GM21423 (cell line): Measurements from ENCODE around the gene EDEM1.
A peak's percentile ranks its signal among the peaks of the same experiment; 100 is the strongest.

Experiments
- ATAC-seq: cut with Tn5 transposase; IDR thresholded peaks from one replicate; pipeline ENCODE4 v1.9.1; 2021; ENCODE audit warnings: mild to moderate bottlenecking, moderate library complexity; ENCODE audit not compliant: unreplicated experiment

EDEM1 gene

DNA sequence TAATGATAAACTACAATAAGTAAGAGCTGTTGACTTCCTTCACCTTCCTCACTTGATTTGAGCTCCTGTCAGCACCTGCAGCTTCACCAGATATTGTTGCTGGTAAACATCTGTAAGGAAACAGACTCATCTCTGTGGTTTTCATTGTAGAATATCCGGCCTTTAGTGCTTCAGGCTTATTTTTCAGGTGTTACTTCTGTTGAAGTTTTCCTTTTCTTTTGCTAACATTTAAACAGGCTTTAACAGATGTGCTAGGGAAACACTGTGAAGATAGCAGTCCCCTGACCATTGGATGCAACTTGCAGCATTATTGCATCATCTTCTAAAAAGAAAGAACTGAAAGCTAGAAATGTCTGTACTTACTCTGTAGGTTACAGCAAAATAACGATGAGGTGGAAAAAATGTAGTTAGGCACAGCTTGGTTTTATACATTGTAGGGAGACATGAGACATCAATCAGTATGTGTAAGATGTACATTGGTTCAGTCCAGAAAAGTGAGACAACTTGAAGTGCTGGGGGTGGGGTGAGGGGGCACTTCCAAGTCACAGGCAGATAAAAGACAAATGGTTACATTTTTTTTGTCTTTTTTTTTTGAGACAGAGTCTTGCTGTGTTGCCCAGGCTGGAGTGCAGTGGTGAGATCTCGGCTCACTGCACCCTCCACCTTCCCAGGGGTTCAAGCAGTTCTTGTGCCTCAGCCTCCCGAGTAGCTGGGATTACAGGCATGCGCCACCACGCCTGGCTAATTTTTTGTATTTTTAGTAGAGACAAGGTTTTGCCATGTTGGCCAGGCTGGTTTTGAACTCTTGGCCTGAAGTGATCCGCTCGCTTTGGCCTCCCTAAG, 10.2 kb downstream of the EDEM1 start:
- peak; percentile 59 for ATAC-seq

DNA sequence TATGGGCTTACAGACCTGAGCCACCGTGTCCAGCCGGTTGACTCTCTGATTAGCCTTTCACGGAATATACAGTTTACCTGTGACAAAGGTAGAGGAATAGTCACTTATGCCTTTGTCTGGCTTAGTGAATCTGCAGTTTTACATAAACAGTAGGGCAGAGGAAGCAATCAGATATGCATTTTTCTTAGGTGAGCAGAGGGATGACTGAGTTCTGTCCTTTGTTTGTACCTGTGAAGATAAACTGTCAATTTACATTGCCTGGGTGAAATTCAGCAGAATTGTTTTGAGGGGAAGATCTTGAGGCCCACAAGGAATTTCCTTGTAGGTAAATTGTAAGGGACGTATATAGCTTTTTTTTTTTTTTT, 10.8 kb downstream of the EDEM1 start:
- ATAC-seq: no peak

DNA sequence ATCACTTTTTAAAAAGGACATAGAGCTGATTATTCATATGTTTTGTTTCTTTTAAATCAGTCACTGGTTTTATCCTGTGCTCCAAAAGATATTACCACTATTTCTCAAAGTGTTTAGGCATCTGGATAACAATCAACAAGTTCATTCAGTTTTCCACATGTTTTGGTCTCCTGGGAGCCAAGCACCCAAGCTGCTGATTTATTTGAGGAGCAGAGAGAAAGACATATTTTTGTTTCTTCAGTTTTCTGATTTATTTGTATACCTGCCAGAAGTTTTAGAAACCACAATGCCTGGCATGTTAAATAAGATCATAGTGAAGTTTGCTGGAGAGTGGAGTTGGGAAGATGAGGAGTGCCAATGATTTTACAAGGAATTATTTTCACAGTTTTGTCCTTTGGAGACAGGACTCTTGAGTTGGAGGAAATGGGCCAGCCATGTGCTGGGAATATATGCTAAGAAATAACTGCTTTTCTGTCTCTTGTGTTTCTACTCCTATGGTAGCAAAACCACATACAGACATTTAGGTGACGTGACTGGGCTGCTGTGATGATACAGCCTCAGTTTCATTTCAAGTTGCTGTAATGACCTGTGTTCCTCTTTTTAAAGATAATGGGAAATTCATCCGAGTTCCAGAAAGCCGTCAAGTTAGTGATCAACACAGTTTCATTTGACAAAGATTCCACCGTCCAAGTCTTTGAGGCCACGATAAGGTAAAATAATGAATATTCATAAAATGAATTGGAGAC, 11.7 kb downstream of the EDEM1 start:
- peak; percentile 36 for ATAC-seq

DNA sequence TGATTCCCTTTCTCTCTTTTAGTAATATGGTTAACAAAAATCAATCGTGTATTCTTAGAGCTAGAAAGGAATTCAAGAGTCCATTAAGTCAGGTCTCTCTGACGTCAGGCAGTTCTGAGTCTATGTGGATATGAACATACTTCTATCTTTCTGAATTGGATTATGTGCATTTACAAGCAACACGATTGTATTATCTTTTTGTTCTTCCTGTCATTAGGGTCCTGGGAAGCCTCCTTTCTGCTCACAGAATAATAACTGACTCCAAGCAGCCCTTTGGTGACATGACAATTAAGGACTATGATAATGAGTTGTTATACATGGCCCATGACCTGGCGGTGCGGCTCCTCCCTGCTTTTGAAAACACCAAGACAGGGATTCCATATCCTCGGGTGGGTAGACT, 14.0 kb downstream of the EDEM1 start:
- ATAC-seq: no peak

DNA sequence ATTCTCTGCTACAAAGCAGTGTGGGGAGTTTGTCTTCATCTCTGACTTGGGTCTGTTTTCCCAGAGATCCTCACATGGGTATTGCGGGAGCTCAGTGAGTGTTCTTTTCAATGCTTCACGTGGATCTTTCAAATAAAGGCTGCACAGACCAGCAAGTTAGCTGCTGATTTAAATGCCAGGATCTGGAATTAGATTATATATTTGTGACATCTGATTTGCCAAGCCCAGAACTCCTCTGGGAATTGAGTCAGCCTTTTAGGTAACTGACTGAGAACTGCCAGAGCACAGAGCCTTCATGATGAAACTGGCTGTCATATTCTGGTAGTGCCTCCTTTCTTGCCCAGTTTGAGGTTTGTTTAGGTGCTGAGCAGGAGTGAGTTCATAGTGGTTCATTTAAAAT, 14.7 kb downstream of the EDEM1 start:
- ATAC-seq: no peak

DNA sequence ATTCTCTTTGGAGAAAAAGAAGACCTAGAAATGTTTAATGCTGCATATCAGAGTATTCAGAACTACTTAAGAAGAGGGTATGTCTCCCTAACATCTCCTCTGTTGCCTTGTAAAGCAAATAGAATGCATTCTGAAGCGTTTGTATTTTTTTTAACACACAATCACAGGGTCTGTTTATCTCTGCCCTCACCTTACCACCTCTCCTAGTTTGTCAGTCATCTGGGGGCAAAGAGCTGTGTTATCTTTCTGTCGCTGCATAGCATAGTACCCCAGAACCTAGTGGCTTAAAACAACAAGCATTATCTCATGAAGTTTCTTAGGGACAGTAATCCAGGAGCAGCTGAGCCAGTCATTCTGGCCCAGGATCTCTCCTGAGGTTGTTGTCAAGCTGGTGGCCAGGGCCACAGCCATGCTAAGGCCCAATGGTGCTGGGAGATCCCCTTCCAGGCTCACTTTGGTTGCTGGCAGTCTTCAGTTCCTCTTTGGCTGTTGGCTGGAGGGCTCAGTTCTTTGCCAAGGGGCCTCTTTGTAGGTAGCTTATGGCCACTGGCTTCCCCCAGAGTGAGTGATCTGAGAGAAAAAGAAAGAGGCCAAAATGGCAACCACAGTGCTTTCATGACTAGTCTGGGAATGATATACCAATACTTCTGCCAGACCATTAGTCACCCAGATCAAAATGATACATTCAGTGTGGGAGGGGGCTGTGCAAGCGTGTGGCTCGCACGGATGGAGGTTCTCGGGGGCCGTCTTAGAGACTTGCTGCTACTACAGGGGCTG, 17.8 kb downstream of the EDEM1 start:
- ATAC-seq: peak; percentile 99

DNA sequence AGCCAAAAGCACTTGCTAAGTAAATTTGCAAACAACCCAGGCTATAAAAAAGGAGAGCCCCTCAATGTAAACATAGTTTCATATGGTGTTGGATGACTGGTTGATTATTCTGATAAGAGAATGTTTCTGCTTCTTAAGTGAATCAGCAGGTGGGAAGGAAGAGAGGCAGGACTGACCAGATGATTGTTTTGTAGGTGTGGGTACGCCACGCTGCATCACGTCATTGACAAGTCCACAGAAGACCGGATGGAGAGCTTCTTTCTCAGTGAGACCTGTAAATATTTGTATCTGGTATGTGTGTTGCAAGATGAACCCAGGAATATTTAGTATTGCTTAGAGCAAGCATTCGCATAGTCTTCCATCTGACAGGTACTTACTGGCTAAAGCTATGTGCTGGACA, 23.4 kb downstream of the EDEM1 start:
- ATAC-seq: no peak

DNA sequence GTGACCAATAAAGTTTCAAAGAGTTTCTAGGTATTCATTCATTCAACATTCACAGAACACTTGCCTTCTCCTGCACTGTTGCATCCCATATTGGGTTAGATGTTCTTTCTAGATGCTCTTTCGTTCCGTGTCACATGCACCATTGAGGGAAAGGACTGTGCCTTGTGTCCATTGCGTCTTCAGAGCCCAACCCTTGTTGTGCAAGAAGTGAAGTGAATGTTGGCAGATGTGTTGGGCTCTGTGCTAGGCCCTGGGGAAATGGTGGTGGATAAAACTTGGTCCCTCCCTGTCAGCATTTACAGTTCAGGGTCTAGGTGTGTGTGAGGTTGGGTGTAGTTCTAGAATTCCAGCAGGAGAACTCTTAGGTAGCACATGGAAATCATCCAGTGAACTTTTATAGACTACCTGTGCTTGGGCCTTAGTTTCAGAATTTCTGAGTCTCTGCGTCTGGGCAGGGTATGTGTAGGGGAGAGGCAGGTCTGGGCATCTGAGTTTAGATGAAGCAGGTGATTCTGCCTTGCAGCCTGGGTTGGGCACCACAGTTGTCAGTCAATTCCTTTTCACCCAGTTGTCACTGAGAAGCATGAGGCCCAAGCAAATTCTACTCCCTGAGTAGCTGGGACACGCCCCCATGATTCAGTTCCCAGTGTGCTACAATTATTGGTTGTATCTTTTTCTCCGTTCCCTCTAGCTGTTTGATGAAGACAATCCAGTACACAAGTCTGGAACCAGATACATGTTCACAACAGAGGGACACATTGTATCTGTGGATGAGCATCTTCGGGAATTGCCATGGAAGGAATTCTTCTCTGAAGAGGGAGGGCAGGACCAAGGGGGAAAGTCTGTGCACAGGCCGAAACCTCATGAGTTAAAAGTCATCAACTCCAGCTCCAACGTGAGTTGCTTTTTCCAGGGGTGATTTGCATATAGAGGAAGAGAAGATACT, 25.4 kb downstream of the EDEM1 start:
- ATAC-seq: no peak

DNA sequence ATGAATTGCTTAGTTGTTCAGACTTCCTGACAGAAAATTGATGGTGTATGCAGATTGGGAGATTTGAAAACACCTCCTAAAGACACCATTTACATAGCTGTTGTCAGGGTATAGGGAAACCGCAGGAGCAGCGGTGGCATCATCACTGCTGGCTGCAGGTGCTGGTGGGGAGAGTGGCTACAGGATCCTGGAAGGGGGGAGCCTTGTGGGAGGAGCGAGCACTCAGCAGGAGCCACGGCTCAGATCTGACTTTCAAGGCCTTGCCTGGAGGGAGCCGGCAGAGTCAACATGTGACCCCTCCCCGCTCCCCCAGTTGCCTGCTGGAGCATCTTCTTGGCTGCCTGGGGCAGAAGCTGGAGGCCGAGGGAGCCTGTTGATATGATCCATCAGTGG, 26.1 kb downstream of the EDEM1 start:
- ATAC-seq: no peak

DNA sequence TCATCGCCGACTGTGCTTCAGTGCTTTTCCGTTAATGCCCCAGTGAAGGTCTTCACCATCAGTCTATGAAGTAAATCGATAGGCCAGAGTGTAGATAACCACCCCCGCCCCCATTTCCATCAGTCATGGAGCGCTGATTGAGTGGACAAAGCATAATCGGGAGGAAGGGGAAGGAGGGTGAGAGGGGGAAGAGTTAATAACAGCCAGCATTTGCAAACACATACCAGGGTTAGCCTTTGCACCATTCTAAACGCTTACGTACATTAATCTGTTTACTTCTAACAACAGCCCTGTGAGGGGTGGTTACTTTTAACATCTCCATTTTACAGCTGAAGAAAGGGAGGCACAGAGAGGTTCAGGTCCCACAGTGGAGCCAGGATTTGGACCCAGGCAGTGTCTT, 26.8 kb downstream of the EDEM1 start:
- no peak for ATAC-seq

DNA sequence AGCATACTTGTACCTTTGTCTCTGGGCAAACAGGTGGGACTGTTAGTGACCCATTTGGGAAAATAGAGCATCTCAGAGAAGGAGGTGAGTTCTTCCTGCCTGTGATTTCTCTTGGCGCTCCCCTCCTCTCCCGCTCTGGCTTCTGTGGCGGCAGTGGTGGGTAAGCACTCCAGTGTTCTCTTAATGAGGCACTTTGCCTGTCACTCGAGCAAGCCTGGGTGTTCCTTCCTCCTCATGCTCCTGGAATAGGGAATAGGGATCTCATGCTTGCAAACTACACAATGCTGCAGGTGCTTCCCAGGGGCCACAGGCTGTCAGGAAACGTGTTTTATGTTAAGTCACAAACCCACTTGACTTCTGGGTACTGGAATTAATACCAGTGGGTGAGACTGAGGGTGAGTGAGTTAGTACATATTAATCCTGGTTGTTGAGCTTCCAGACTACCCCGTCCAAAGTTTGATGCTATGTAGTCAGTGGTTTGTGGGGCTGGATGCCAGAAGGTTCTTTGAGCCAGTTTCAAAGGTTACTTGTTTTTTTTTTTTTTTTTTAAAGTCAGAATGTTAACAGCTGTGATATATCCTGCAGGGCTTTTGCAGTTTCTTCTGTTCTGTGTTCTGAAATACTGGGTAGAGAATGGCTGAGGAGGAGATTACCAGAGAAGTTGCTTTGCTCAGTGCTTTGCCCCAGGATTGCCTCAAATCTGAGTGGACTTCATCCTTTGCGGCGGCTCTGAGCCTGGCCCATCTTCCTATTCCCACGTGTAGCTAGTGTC, 30.5 kb downstream of the EDEM1 start:
- no peak for ATAC-seq

DNA sequence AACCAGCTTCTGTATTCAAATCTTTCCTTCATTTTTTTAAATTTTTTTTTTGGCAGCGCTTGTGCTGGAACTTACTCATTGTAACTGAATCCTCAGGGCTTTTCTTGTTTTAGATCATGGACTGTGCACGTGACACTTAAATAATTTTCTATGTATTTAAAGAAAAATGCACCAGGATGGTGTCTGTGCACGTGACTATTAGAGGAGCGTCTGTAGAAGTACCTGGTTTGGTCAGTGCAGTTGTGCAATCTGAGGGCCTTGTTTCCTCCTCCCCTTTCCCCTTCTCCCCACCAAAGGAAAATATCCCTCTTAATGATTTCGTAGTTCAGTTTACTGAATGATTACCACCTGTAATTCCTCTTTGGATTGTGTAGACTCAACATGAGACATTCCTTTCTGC, 31.3 kb downstream of the EDEM1 start:
- ATAC-seq: no peak

DNA sequence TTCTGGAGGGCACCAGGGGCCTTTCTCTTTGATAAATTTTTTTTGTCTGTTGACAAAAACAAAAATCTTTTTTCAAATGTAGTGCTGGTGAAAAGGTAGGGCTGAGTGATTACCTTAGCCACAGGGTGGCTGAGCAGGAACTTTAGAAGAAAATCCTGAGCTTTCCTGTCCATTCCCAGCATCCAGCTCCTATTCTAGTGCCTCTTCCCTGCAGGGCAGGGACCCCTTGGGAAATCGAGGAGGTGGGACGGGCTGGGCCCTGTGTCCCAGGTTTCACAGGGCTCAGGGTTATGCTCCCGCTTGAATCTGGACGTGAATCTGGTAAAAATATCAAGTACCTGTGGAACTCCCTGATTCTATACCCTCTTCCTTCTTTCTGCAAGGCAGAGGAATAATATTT, 31.7 kb downstream of the EDEM1 start:
- ATAC-seq: no peak

DNA sequence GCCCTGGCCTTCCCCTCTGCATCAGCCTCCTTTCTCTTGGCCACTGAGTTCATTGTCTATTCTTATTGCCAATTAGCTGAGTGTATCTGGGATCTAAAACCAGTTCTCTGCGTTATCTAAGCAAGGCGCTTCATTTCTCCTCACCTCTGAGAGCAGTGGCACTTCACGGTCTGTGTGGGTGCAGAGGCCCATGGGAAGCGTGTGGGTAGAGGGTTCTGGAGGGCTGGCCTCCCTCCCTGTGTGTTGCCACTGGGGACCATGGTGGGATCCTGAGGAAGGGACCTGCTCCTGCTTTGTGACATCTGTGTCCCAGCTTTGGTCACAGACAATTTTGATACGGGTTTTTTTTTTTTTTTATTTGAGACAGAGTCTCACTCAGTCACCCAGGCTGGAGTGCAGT, 32.7 kb downstream of the EDEM1 start:
- no peak for ATAC-seq

DNA sequence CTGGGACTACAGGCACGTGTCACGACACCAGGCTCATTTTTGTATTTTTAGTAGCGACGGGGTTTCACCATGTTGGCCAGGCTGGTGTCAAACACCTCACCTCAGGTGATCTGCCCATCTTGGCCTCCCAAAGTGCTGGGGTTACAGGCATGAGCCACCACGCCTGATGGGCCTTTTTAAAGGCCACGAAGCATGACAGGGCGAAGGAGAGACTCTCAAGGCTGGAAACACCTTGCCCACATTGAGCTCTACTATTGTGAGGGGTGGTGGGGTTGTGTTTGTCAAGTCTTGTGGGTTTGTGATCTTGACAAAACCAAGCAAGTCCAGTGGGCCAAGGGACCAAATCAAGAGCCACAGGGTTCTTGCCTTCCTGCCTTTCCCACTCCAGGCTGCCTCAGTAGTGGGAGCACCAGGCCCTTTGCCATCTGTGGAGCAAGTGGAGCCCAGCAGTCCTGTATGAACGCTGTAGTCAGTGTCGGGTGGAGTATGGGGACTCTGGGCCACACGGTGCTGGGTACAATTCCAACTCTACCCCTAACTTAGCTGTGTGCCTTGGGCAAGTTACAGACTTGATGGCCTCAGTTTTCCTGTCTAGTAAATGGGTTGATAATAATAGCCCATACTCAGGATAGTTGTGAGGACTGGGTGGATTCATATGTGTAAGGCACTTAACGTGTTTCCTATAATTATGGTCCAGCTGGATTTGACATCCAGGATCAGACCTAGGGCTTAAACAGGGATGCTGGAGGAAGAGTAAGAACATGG, 33.3 kb downstream of the EDEM1 start:
- ATAC-seq: no peak

DNA sequence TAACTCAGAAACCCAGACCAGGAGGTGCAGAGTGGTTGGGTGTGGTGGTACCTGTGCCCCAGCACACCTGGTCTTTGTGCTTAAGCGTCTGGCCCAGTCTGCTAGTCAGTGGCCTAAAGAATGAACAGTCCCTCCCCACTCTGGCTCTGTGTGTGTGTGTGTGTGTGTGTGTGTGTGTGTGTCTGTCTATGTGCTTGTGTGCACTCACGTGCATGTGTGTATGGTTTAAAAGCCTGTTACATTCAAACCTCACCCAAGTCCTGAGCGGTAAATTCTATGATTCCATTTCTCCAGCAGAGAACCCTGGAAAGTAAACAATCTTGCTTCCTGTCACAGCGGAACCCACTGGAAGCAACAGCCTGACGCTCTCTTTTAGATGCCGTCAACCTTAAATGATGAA, 34.2 kb downstream of the EDEM1 start:
- no peak for ATAC-seq

DNA sequence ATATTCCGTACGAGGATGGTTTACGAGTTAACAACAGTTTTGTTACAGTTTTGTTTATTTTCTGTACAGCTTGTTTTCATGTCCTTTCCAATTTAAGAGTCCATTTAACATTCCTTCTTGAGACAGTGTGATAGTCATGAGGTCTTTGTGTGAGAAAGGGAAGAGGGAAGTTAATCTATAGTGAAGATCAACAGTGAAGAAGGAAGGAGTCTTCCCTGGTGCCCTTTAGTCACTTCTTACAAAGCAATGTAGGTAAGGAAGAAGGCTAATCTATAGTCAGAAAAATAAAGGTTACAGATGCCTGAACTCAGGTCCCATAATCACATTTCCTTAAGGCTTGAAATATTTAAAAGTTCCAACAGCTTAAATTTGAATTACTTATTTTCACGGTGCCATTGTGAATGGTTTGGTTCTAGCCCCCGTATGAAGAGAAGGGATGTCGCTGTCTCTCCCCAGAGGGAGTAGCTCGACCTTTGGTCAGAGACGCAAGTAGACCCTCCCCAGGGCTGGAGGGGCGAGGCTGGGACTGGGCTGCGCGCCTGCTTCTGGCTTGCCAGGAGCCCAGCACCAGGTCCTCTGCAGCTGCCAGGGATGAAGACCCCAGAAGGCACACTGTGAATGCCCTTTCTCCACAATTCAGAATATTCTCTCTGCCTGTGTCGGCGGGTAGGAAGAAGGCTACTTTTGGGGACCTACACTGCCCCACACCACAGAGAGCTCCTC, 34.9 kb downstream of the EDEM1 start:
- ATAC-seq: no peak

DNA sequence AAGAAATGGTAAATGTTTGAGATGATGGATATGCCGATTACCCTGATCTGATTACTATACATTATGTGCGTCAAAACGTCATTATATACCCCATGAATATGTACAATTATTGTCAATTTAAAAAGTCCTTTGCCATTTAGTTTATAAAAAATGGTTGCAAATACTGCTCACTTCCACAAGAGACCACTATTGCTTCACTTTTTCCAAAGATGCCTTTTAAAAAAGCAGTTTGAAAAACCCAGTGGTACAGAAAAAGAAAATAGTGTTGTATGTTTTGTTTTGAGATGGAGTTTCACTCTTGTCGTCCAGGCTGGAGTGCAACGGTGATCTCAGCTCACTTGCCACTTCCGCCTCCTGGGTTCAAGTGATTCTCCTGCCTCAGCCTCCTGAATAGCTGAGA, 39.3 kb downstream of the EDEM1 start:
- no peak for ATAC-seq

DNA sequence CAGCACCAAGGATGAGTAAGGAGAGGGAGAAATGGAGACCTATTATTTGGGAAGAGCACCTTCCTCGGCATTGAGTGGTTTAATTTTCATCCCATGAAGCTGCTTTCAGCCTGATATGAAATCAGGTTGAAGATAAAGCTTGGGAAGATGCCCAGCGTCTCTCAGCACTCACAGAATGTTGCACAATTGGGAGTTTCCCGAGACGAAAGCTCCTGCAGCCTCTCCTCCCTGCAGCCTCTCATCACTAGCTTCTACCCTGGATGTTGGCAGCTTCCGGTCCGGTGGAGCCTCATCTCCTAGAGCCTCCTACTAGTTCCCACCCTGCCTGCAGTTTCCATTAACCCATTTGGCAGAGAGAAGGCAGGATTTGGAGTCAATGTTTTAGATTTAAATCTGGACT, 40.3 kb downstream of the EDEM1 start:
- no peak for ATAC-seq
